SK-N-SH (cell line): ENCODE results near the gene TUBGCP2. TPM values are rescaled to one million over a fixed set of nuclear protein-coding genes. Genes with fewer than 3 reads are reported as not detected.
A peak's percentile ranks its signal among the peaks of the same experiment; 100 is the strongest.

Experiments used
- ELF1 ChIP-seq: IDR thresholded peaks from 2 replicates; pipeline ENCODE4 v1.4.0; 2012
- EP300 ChIP-seq, 2 experiments: IDR thresholded peaks; 2 replicates each; pipeline versions ENCODE4 v1.4.0 to v1.6.1; 2012; ENCODE audit warnings: borderline replicate concordance in 1 of 2, low read depth in 1 of 2, low read length in 1 of 2
- EZH2phosphoT487 ChIP-seq: fragments of 200-600 bp; sonication (generic); IDR thresholded peaks from 2 replicates; pipeline ENCODE4 v1.6.1; 2017; ENCODE audit warnings: low read depth, mixed run types, mild to moderate bottlenecking, antibody characterized with exemption, moderate library complexity, borderline replicate concordance
- FOXM1 ChIP-seq: IDR thresholded peaks from 2 replicates; pipeline ENCODE4 v1.4.0; 2012; ENCODE audit warnings: low read depth, mild to moderate bottlenecking
- GABPA ChIP-seq: IDR thresholded peaks from 2 replicates; pipeline ENCODE4 v1.4.0; 2012; ENCODE audit warnings: low read depth, mild to moderate bottlenecking
- GATA2 ChIP-seq: sonication (generic); formaldehyde crosslinking; IDR thresholded peaks from 2 replicates; pipeline ENCODE4 v1.5.0; 2020; ENCODE audit warnings: mild to moderate bottlenecking, missing genetic modification reagents
- MEF2A ChIP-seq: IDR thresholded peaks from 2 replicates; pipeline ENCODE4 v1.4.0; 2012; ENCODE audit warnings: low read depth, borderline replicate concordance
- MXI1 ChIP-seq: IDR thresholded peaks from 2 replicates; pipeline ENCODE4 v1.6.1; 2012; ENCODE audit warnings: mild to moderate bottlenecking, low read depth, low read length, improper control_type of control experiment
- NRF1 ChIP-seq: IDR thresholded peaks from 2 replicates; pipeline ENCODE4 v1.6.1; 2012; ENCODE audit warnings: low read depth, mild to moderate bottlenecking, low read length
- POLR2AphosphoS5 ChIP-seq: IDR thresholded peaks from 2 replicates; pipeline ENCODE4 v1.6.1; 2012; ENCODE audit warnings: low read depth, low read length
- RCOR1 ChIP-seq: fragments of 150-350 bp; IDR thresholded peaks from 2 replicates; pipeline ENCODE4 v1.6.1; 2017; ENCODE audit warnings: antibody characterized with exemption, low read length
- SMC3 ChIP-seq: IDR thresholded peaks from 2 replicates; pipeline ENCODE4 v1.6.1; 2012; ENCODE audit warnings: low read depth, low read length, improper control_type of control experiment
- TCF12 ChIP-seq: IDR thresholded peaks from 2 replicates; pipeline ENCODE4 v1.4.0; 2012
- polyA plus RNA-seq, 3 experiments: library from polyadenylated mRNA; depleted of rRNA; stranded (reverse); fragments of >200 nt; gene quantifications; 2 replicates each; pipeline ENCODE4 v1.2.3, GENCODE V29; 2012
- TF ChIP-seq, protein P1 (sequence below): fragments of 200-600 bp; sonication (generic); IDR thresholded peaks from 2 replicates; pipeline ENCODE4 v1.6.1; 2017; ENCODE audit warnings: antibody characterized with exemption, mild to moderate bottlenecking, moderate library complexity
- TF ChIP-seq, protein P2 (sequence below): IDR thresholded peaks from 2 replicates; pipeline ENCODE4 v1.4.0; 2012; ENCODE audit warnings: low read depth
- TF ChIP-seq, protein P3 (sequence below): IDR thresholded peaks from 2 replicates; pipeline ENCODE4 v1.4.0; 2012; ENCODE audit warnings: low read depth, borderline replicate concordance
- TF ChIP-seq, protein P4 (sequence below): IDR thresholded peaks from 2 replicates; pipeline ENCODE4; 2012
- TF ChIP-seq, protein P5 (sequence below): fragments of 150-350 bp; IDR thresholded peaks from 2 replicates; pipeline ENCODE4 v1.6.1; 2016; ENCODE audit warnings: mild to moderate bottlenecking, low read depth, low read length

Gene TUBGCP2
- polyA plus RNA-seq, 1 of the 3 experiments (the other 2 are of a cell fraction), result 49.1 TPM

DNA sequence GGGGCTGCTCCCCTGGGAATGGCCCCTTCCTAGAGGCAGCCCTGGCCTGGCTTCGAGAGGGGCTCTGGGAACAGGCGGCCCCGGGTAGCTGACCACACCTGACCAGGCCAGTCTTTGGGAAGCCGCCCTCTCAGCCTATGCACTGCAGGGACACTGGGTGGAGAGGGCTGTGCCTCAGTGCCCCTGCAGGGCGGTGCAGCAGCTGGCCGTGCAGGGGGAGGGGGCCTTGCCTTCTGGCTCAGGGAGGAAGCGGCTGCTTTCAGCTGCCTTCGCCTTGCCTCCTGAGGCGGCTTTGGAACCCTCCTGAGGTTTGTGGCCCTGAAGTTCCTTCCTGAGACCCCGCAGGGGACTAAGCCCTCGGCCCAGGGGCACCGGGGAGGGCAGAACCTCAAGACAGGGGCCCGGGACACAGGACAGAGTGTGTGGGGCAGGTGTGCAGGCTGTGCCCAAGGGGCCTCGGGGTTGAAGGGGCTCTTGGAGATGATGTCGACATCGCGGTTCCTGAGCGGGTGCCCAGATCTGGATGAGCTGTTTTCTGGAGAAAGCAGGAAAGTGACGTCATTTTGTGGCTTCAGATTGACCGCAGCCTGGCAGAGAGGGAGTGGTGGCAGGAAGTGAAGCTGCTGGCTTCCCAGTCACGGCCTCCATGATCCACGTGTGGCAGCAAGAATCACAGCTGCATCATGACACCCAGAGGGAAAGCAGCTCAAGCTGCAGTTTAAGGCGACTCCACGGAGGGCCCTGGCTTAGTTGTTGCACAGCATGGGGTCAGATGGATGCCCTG, 49.7 kb downstream of the TUBGCP2 start (continued):
- TF ChIP-seq, protein P1, sequence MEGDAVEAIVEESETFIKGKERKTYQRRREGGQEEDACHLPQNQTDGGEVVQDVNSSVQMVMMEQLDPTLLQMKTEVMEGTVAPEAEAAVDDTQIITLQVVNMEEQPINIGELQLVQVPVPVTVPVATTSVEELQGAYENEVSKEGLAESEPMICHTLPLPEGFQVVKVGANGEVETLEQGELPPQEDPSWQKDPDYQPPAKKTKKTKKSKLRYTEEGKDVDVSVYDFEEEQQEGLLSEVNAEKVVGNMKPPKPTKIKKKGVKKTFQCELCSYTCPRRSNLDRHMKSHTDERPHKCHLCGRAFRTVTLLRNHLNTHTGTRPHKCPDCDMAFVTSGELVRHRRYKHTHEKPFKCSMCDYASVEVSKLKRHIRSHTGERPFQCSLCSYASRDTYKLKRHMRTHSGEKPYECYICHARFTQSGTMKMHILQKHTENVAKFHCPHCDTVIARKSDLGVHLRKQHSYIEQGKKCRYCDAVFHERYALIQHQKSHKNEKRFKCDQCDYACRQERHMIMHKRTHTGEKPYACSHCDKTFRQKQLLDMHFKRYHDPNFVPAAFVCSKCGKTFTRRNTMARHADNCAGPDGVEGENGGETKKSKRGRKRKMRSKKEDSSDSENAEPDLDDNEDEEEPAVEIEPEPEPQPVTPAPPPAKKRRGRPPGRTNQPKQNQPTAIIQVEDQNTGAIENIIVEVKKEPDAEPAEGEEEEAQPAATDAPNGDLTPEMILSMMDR, result no peak
- TF ChIP-seq MXI1 (no peak), RCOR1 (no peak), TCF12 (peak; percentile 88), POLR2AphosphoS5 (peak; percentile 64; the same call in 1 of the 2 replicates), ELF1 (peak; percentile 74), NRF1 (no peak), SMC3 (no peak), EZH2phosphoT487 (no peak), GATA2 (no peak), EP300 (IDR thresholded peaks at IDR 0.05; ENCODE audit: borderline replicate concordance in 1 of 2, low read depth in 1 of 2, low read length in 1 of 2) (peak in 1 of 2 experiments; percentile 89; a peak in 1 of 4 replicates), FOXM1 (no peak), GABPA (peak; percentile 67), MEF2A (no peak)
- TF ChIP-seq, protein P2, sequence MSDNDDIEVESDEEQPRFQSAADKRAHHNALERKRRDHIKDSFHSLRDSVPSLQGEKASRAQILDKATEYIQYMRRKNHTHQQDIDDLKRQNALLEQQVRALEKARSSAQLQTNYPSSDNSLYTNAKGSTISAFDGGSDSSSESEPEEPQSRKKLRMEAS, result peak; percentile 99
- TF ChIP-seq, protein P3, sequence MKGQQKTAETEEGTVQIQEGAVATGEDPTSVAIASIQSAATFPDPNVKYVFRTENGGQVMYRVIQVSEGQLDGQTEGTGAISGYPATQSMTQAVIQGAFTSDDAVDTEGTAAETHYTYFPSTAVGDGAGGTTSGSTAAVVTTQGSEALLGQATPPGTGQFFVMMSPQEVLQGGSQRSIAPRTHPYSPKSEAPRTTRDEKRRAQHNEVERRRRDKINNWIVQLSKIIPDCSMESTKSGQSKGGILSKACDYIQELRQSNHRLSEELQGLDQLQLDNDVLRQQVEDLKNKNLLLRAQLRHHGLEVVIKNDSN, result peak; percentile 57; the same call in 1 of the 2 replicates
- TF ChIP-seq, protein P4, sequence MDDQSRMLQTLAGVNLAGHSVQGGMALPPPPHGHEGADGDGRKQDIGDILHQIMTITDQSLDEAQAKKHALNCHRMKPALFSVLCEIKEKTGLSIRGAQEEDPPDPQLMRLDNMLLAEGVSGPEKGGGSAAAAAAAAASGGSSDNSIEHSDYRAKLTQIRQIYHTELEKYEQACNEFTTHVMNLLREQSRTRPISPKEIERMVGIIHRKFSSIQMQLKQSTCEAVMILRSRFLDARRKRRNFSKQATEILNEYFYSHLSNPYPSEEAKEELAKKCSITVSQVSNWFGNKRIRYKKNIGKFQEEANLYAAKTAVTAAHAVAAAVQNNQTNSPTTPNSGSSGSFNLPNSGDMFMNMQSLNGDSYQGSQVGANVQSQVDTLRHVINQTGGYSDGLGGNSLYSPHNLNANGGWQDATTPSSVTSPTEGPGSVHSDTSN, result peak; percentile 78
- TF ChIP-seq, protein P5, sequence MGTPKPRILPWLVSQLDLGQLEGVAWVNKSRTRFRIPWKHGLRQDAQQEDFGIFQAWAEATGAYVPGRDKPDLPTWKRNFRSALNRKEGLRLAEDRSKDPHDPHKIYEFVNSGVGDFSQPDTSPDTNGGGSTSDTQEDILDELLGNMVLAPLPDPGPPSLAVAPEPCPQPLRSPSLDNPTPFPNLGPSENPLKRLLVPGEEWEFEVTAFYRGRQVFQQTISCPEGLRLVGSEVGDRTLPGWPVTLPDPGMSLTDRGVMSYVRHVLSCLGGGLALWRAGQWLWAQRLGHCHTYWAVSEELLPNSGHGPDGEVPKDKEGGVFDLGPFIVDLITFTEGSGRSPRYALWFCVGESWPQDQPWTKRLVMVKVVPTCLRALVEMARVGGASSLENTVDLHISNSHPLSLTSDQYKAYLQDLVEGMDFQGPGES, result no peak
